ENCODE results near the gene LMNTD2.

The LMNTD2 gene

GRCh38 chr11:551131-551530, 9.4 kb downstream of the LMNTD2 start:
- DNase-seq = no peak

- no peak for DNase-seq
Measured at GRCh38 chr11:550746-551085, 9.8 kb downstream of the LMNTD2 start.

GRCh38 chr11:550021-550745, 10.4 kb downstream of the LMNTD2 start:
- no peak for DNase-seq

- DNase-seq = no peak
Measured at GRCh38 chr11:548700-549603, 11.6 kb downstream of the LMNTD2 start.

- no peak for DNase-seq
Measured at GRCh38 chr11:545171-545570, 15.4 kb downstream of the LMNTD2 start.

- DNase-seq = no peak
Measured at GRCh38 chr11:544817-545166, 15.7 kb downstream of the LMNTD2 start.

- no peak for DNase-seq
Measured at GRCh38 chr11:541433-541885, 19.1 kb downstream of the LMNTD2 start.

GRCh38 chr11:540583-541432, 19.7 kb downstream of the LMNTD2 start:
- DNase-seq = no peak

- DNase-seq = no peak
Measured at GRCh38 chr11:539971-540481, 20.5 kb downstream of the LMNTD2 start.

GRCh38 chr11:538431-539051, 22.0 kb downstream of the LMNTD2 start:
- DNase-seq = no peak

- DNase-seq = no peak
Measured at GRCh38 chr11:537622-538430, 22.7 kb downstream of the LMNTD2 start.

- DNase-seq = peak; percentile 86
Measured at GRCh38 chr11:536841-537621, 23.5 kb downstream of the LMNTD2 start, which contains the start of gene LRRC56. Gene LRRC56 (plus strand): TSS chr11:537527. CDS start chr11:540685, 3,158 bp downstream.

GRCh38 chr11:535519-536454, 24.8 kb downstream of the LMNTD2 start, which contains the start of gene HRAS:
Gene HRAS (minus strand): TSS chr11:535576.
- peak; percentile 92 for DNase-seq

- DNase-seq = no peak
Measured at GRCh38 chr11:535210-535518, 25.4 kb downstream of the LMNTD2 start.

- no peak for DNase-seq
Measured at GRCh38 chr11:534396-535209, 25.9 kb downstream of the LMNTD2 start.

- no peak for DNase-seq
Measured at GRCh38 chr11:533586-534395, 26.7 kb downstream of the LMNTD2 start.

GRCh38 chr11:532986-533585, 27.5 kb downstream of the LMNTD2 start:
- DNase-seq = no peak
